ENCODE measurements around the gene MPIG6B. TPM values are rescaled to one million over a fixed set of nuclear protein-coding genes. Genes with fewer than 3 reads are reported as not detected.
A peak's percentile ranks its signal among the peaks of the same experiment; 100 is the strongest.

Gene MPIG6B
- polyA plus RNA-seq, 2 of the 4 experiments (the other 2 are of a cell fraction) = not detected

GRCh38 chr6:31702405-31702818, 20.8 kb upstream of the MPIG6B start (continued):
- TF ChIP-seq FOSB (CRISPR knock-in tag; IDR thresholded peaks at IDR 0.05) = no peak
- TF ChIP-seq RFX5 (IDR thresholded peaks at IDR 0.05) = no peak

DNA sequence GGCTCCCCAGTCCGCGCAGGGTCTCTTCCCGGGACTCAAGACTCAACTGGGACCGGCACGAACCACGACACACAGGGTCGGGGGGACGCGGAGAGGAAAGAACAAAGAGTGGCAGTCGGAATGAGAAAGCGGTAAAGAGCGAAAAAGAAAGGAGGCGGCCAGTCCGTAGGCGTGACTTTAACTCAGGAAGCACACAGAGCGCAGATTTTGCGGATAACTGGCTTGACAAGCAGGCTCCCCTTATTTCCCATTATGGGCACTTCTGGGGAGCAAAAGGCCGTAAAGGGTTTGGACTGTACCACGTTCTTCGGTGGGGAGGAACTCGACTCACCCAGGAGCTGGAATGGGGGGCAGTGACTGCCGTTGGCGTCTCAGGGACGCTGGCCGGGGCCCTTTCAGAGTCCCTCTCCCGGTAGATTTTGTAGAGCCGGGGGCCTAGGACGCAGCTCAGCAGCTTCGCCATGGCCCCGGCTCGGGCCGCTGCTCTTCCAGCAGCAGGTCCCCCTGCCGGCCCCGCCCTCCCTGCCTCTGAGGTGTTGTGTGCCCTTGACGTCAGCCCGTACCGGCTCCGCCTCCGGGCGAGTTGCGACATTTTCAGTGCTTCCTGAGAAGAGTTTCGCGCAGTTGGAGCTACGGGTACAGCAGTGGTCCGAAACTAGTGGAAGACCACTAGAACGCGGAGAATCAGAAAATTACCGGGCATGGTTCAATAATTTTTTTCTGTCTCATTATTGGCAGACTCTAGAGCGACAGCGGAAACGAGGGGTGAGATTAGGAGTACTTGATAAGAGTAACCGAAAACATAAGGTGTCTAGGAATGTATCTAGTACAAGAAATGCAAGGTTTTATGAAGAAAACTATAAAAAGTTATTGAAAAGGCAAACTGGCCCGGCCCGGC, 20.1 kb upstream of the MPIG6B start, which contains the start of gene ABHD16A:
Gene ABHD16A, minus strand, starts transcription at position 506 of the 898 bp plus-strand sequence. Its CDS starts 43 bp downstream, at position 463.
- ChIA-PET CTCF (interaction anchor here (0.7 to 3.1 kb wide), 6 partner anchors 9 to 187 kb away, joined by 3 to 9 read pairs (median 4); no protein-coding TSS in a partner anchor), POLR2A (interaction anchor here (0.5 to 1.6 kb wide), 9 partner anchors 22 to 398 kb away, joined by 3 to 7 read pairs (median 4); partner anchors contain the start of genes DDAH2, HSPA1B, MSH5 and NEU1)
- Histone ChIP-seq H3K4me2 (peak within 1 kb of the TSS; percentile 81), H3K9me3 (no peaks in the 10 kb centered on the region), H3K27ac (peak within 1 kb of the TSS; percentile 84 to 92), H3K4me3 (peak within 1 kb of the TSS; percentile 72), H3K4me1 (peaks cover 13% of the 10 kb centered on the region; the same call in 2 of the 3 replicates)
- ATAC-seq (peak; percentile 97 to 98), FAIRE-seq (no peak), DNase-seq (ENCODE audit: low read depth in 1 of 2, low spot score in 1 of 2) (peak; percentile 97)
- peak; percentile 43 to 73; a peak in 3 of 5 replicates for TF ChIP-seq JUN (IDR thresholded peaks at IDR 0.05)
- TF ChIP-seq, protein P1, sequence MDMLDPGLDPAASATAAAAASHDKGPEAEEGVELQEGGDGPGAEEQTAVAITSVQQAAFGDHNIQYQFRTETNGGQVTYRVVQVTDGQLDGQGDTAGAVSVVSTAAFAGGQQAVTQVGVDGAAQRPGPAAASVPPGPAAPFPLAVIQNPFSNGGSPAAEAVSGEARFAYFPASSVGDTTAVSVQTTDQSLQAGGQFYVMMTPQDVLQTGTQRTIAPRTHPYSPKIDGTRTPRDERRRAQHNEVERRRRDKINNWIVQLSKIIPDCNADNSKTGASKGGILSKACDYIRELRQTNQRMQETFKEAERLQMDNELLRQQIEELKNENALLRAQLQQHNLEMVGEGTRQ (IDR thresholded peaks at IDR 0.05) = no peak
- no peak for TF ChIP-seq JUNB (IDR thresholded peaks at IDR 0.05)
- no peak for TF ChIP-seq RAD21 (conservative IDR thresholded peaks at IDR 0.05 in 1 of 2, IDR thresholded peaks at IDR 0.05 in 1 of 2)
- peak; percentile 90 to 99 for TF ChIP-seq CEBPB (IDR thresholded peaks at IDR 0.05)
- TF ChIP-seq, protein P2, sequence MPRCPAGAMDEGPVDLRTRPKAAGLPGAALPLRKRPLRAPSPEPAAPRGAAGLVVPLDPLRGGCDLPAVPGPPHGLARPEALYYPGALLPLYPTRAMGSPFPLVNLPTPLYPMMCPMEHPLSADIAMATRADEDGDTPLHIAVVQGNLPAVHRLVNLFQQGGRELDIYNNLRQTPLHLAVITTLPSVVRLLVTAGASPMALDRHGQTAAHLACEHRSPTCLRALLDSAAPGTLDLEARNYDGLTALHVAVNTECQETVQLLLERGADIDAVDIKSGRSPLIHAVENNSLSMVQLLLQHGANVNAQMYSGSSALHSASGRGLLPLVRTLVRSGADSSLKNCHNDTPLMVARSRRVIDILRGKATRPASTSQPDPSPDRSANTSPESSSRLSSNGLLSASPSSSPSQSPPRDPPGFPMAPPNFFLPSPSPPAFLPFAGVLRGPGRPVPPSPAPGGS (IDR thresholded peaks at IDR 0.05) = peak; percentile 86; the same call in 2 of the 3 replicates
- TF ChIP-seq MAZ (IDR thresholded peaks at IDR 0.05; ENCODE audit: borderline replicate concordance, low read depth, low read length) = no peak
- no peak for TF ChIP-seq NR3C1 (IDR thresholded peaks at IDR 0.05)
- peak; percentile 46; the same call in 1 of the 2 replicates for TF ChIP-seq GATA3 (IDR thresholded peaks at IDR 0.05; ENCODE audit: borderline replicate concordance)
- TF ChIP-seq POLR2A (IDR thresholded peaks at IDR 0.05; ENCODE audit: low read length) = peak; percentile 80
- TF ChIP-seq PHF8 (IDR thresholded peaks at IDR 0.05; ENCODE audit: borderline replicate concordance, low read depth) = peak; percentile 96
- no peak for TF ChIP-seq CBX2 (IDR thresholded peaks at IDR 0.05; ENCODE audit: borderline replicate concordance, low read depth)
- TF ChIP-seq ZC3H11A (IDR thresholded peaks at IDR 0.05) = no peak
- no peak for TF ChIP-seq ZFP36 (IDR thresholded peaks at IDR 0.05; ENCODE audit: borderline replicate concordance, partially characterized antibody)
- under 1% methylated on average over 38 of the region's 54 CpGs for WGBS (ENCODE audit: missing lambda C conversion rate)

- Histone ChIP-seq H3K4me2 (no peak overlapping the region), H3K4me3 (no peak overlapping the region), H3K4me1 (peaks cover 11% of the 10 kb centered on the region; the same call in 2 of the 3 replicates), H3K27ac (no peak overlapping the region), H3K9me3 (no peaks in the 10 kb centered on the region)
- ChIA-PET POLR2A (interaction anchor here (1.2 kb wide), 1 partner anchor 122 kb away, joined by 3 read pairs; the partner anchor contains the start of gene HSPA1B), CTCF (interaction anchor here (0.6 kb wide), 1 partner anchor 25 kb away, joined by 4 read pairs; the partner anchor contains the start of gene LY6G5C)
- WGBS (ENCODE audit: missing lambda C conversion rate) = 66% methylated on average over 6 of the region's 6 CpGs
- TF ChIP-seq KDM5A (IDR thresholded peaks at IDR 0.05) = no peak
- TF ChIP-seq, protein P1 (IDR thresholded peaks at IDR 0.05) = no peak
- TF ChIP-seq, protein P2 (IDR thresholded peaks at IDR 0.05) = no peak
- no peak for TF ChIP-seq SREBF2 (IDR thresholded peaks at IDR 0.05)
- no peak for TF ChIP-seq FOSB (CRISPR knock-in tag; IDR thresholded peaks at IDR 0.05)
- no peak for TF ChIP-seq MAFK (IDR thresholded peaks at IDR 0.05; ENCODE audit: partially characterized antibody)
- no peak for TF ChIP-seq TP53 (CRISPR knock-in tag; IDR thresholded peaks at IDR 0.05)
- TF ChIP-seq MAZ (IDR thresholded peaks at IDR 0.05; ENCODE audit: borderline replicate concordance, low read depth, low read length) = no peak
- no peak for TF ChIP-seq JUNB (IDR thresholded peaks at IDR 0.05)
- DNase-seq (ENCODE audit: low read depth in 1 of 2, low spot score in 1 of 2) = no peak
- ATAC-seq = no peak
- no peak for FAIRE-seq
Observed at GRCh38 chr6:31705931-31706330, 17.2 kb upstream of the MPIG6B start.
